Fibroblast of mammary gland (primary cell): ENCODE data around the gene TMEM101.
"Not testable (repeated sequence)": the region's sequence is repeated elsewhere in the genome, so short reads cannot be mapped to it uniquely, and the experiment has no call there.

Source experiments
- DNase-seq: peaks from one replicate; pipeline ENCODE4 v3.0.0-alpha.2; 2010; ENCODE audit warnings: low read depth
- H3K4me3 ChIP-seq: 2 replicates; pipeline ENCODE4 v1.5.1; 2011; ENCODE audit warnings: low read depth, mild to moderate bottlenecking, low read length, moderate library complexity; ENCODE audit not compliant: control insufficient read depth
- TF ChIP-seq, protein P1 (sequence below): conservative IDR thresholded peaks from 2 replicates; pipeline ENCODE4 v1.5.1; 2011; ENCODE audit warnings: low read depth, low read length, inconsistent platforms; ENCODE audit not compliant: control insufficient read depth, insufficient read depth

Gene TMEM101

GRCh38 chr17:43962479-43962878 is 52.3 kb downstream of the TMEM101 start:
- H3K4me3 ChIP-seq = no peak overlapping the region
- DNase-seq = no peak
- TF ChIP-seq, protein P1, sequence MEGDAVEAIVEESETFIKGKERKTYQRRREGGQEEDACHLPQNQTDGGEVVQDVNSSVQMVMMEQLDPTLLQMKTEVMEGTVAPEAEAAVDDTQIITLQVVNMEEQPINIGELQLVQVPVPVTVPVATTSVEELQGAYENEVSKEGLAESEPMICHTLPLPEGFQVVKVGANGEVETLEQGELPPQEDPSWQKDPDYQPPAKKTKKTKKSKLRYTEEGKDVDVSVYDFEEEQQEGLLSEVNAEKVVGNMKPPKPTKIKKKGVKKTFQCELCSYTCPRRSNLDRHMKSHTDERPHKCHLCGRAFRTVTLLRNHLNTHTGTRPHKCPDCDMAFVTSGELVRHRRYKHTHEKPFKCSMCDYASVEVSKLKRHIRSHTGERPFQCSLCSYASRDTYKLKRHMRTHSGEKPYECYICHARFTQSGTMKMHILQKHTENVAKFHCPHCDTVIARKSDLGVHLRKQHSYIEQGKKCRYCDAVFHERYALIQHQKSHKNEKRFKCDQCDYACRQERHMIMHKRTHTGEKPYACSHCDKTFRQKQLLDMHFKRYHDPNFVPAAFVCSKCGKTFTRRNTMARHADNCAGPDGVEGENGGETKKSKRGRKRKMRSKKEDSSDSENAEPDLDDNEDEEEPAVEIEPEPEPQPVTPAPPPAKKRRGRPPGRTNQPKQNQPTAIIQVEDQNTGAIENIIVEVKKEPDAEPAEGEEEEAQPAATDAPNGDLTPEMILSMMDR = no peak

- no peak overlapping the region for H3K4me3 ChIP-seq
- no peak for DNase-seq
- TF ChIP-seq, protein P1 = no peak
Measured at GRCh38 chr17:43961954-43962353, 52.8 kb downstream of the TMEM101 start.

DNA sequence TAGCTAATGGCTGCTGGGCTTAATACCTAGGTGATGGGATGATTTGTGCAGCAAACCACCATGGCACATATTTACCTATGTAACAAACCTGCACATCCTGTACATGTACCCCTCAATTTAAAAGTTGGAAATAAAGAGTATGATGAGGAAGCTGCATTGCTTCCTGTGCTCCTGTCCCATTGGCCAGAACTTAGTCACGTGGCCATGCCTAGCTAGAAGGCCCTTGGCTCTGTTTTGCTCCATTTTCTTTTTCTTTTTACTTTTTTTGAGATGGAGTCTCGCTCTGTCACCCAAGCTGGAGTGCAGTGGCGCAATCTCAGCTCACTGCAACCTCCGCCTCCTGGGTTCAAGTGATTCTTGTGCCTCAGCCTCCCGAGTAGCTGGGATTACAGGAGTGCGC is 53.5 kb downstream of the TMEM101 start:
- not testable (repeated sequence) for H3K4me3 ChIP-seq, DNase-seq
